Keratinocyte (primary cell): ENCODE measurements around the gene POLD2. TPM values are rescaled to one million over a fixed set of nuclear protein-coding genes. Genes with fewer than 3 reads are reported as not detected.

Experiments used
- DNase-seq: peaks from one replicate; pipeline ENCODE4 v3.0.0-alpha.2; 2011; ENCODE audit warnings: low read depth, missing footprints, low spot score
- FAIRE-seq: peaks from 2 replicates; lab custom pipeline; 2011; peaks lifted over from hg19 to GRCh38; lab: Jason Lieb, UNC
- H2AFZ ChIP-seq: 2 replicates; pipeline ENCODE4 v1.6.0; 2012; ENCODE audit warnings: low read length, control low read depth, inconsistent platforms; ENCODE audit not compliant: control insufficient read depth
- H3K27ac ChIP-seq: 2 replicates; pipeline ENCODE4 v1.5.1; 2011; ENCODE audit warnings: low read length; ENCODE audit not compliant: control insufficient read depth, insufficient read depth
- H3K27me3 ChIP-seq: 3 replicates; pipeline ENCODE4 v1.6.0; 2011; ENCODE audit warnings: low read length; ENCODE audit not compliant: control insufficient read depth, insufficient read depth; ENCODE audit errors: extremely low read depth
- H3K36me3 ChIP-seq, 2 experiments: 2 replicates in 1 of 2; 3 replicates in 1 of 2; pipeline ENCODE4 v1.5.1; 2011; ENCODE audit warnings: low read length in 2 of 2, mild to moderate bottlenecking in 1 of 2; ENCODE audit not compliant: control insufficient read depth in 2 of 2, insufficient read depth in 2 of 2; ENCODE audit errors: extremely low read depth in 1 of 2
- H3K4me1 ChIP-seq: 3 replicates; pipeline ENCODE4 v1.5.1; 2011; ENCODE audit warnings: low read length; ENCODE audit not compliant: control insufficient read depth, insufficient read depth; ENCODE audit errors: extremely low read depth
- H3K4me2 ChIP-seq: 3 replicates; pipeline ENCODE4 v1.6.0; 2011; ENCODE audit warnings: low read depth, low read length; ENCODE audit not compliant: control insufficient read depth, insufficient read depth; ENCODE audit errors: extremely low read depth
- H3K4me3 ChIP-seq, 3 experiments: fragments of 200-600 bp in 1 of 3; sonication (generic) in 1 of 3; 2 replicates in 2 of 3; 3 replicates in 1 of 3; pipeline ENCODE4 v1.5.1; 2011 to 2016; ENCODE audit warnings: low read length in 3 of 3, mild to moderate bottlenecking in 3 of 3, control low read depth in 2 of 3, inconsistent platforms in 1 of 3, low read depth in 1 of 3, mixed read lengths in 1 of 3, mixed run types in 1 of 3, moderate library complexity in 1 of 3; ENCODE audit not compliant: control insufficient read depth in 2 of 3, insufficient read depth in 2 of 3; ENCODE audit errors: extremely low read depth in 1 of 3
- H3K79me2 ChIP-seq: 2 replicates; pipeline ENCODE4 v1.6.0; 2012; ENCODE audit warnings: low read length; ENCODE audit not compliant: control insufficient read depth, insufficient read depth
- H3K9ac ChIP-seq: 3 replicates; pipeline ENCODE4 v1.6.0; 2011; ENCODE audit warnings: low read length; ENCODE audit not compliant: control insufficient read depth, insufficient read depth; ENCODE audit errors: extremely low read depth
- H3K9me1 ChIP-seq: 3 replicates; pipeline ENCODE4 v1.6.0; 2011; ENCODE audit warnings: low read length; ENCODE audit not compliant: control insufficient read depth, insufficient read depth; ENCODE audit errors: extremely low read depth
- H3K9me3 ChIP-seq: 2 replicates; pipeline ENCODE4 v1.5.1; 2012; ENCODE audit warnings: low read depth, low read length; ENCODE audit not compliant: control insufficient read depth
- H4K20me1 ChIP-seq: 3 replicates; pipeline ENCODE4 v1.6.0; 2011; ENCODE audit warnings: low read length; ENCODE audit not compliant: control insufficient read depth, insufficient read depth; ENCODE audit errors: extremely low read depth
- CTCF ChIP-seq, 3 experiments: IDR thresholded peaks in 1 of 3; conservative IDR thresholded peaks in 1 of 3; optimal IDR thresholded peaks in 1 of 3; 2 replicates in 2 of 3; 3 replicates in 1 of 3; pipeline versions ENCODE3 to v1.5.1; 2011; ENCODE audit warnings: low read length in 3 of 3, mild to moderate bottlenecking in 3 of 3, moderate library complexity in 2 of 3, control low read depth in 1 of 3, inconsistent platforms in 1 of 3; ENCODE audit not compliant: insufficient read depth in 2 of 3; ENCODE audit errors: extremely low read depth in 1 of 3
- EZH2 ChIP-seq: IDR thresholded peaks from one replicate; pipeline ENCODE4 v1.6.1; 2012; ENCODE audit warnings: inconsistent platforms, mild to moderate bottlenecking, low read length, moderate library complexity
- dilution Hi-C: fragments of 300-500 bp; cut with MboI; formaldehyde crosslinking; loops from one replicate; pipeline ENCODE4 v1.7.0; 2020; ENCODE audit warnings: low sequenced_read_pairs; ENCODE audit not compliant: extremely low pct_ligation_motif_present
- polyA plus RNA-seq, 5 experiments: library from polyadenylated mRNA; depleted of rRNA in 3 of 5; stranded (reverse) in 3 of 5; stranded (forward) in 1 of 5; unstranded in 1 of 5; fragments of >200 nt; gene quantifications; 1 replicate in 1 of 5; 2 replicates in 3 of 5; 3 replicates in 1 of 5; pipeline versions ENCODE4 v1.2.1 to v1.2.3, GENCODE V29; 2011 to 2012; ENCODE audit warnings: missing spikeins in 2 of 5, low read depth in 1 of 5, low replicate concordance in 1 of 5

POLD2 gene
- polyA plus RNA-seq, 1 donor (not counting 4 experiments of a cell fraction or from before 2014, with no cell fraction given): 158 TPM

- FAIRE-seq: no peak
- Histone ChIP-seq H3K4me3 (no peak overlapping the region), H3K27ac (no peak overlapping the region), H3K4me1 (peaks cover 3% of the 10 kb centered on the region), H2AFZ (no peak overlapping the region), H4K20me1 (no peaks in the 10 kb centered on the region), H3K9ac (no peak overlapping the region), H3K79me2 (no peaks in the 10 kb centered on the region), H3K36me3 (no peaks in the 10 kb centered on the region), H3K27me3 (peaks cover 29% of the 10 kb centered on the region), H3K9me3 (no peaks in the 10 kb centered on the region), H3K9me1 (no peaks in the 10 kb centered on the region), H3K4me2 (no peak overlapping the region)
- dilution Hi-C loops: no loop called here
- DNase-seq: no peak
- no peak for TF ChIP-seq EZH2
- no peak for TF ChIP-seq CTCF (optimal IDR thresholded peaks at IDR 0.05 in 1 of 3, IDR thresholded peaks at IDR 0.05 in 1 of 3, conservative IDR thresholded peaks at IDR 0.05 in 1 of 3; ENCODE audit: extremely low read depth in 1 of 3, insufficient read depth in 2 of 3, low read length in 3 of 3)
Measured at GRCh38 chr7:44148166-44148565, 24.8 kb upstream of the POLD2 start.

- FAIRE-seq (no peak), DNase-seq (no peak)
- no peak for TF ChIP-seq EZH2
- no peak for TF ChIP-seq CTCF (optimal IDR thresholded peaks at IDR 0.05 in 1 of 3, IDR thresholded peaks at IDR 0.05 in 1 of 3, conservative IDR thresholded peaks at IDR 0.05 in 1 of 3; ENCODE audit: extremely low read depth in 1 of 3, insufficient read depth in 2 of 3, low read length in 3 of 3)
- Histone ChIP-seq H3K9me1 (no peaks in the 10 kb centered on the region), H2AFZ (no peak overlapping the region), H3K4me3 (no peak overlapping the region), H3K27me3 (peaks cover 29% of the 10 kb centered on the region), H3K36me3 (no peaks in the 10 kb centered on the region), H4K20me1 (no peaks in the 10 kb centered on the region), H3K9me3 (no peaks in the 10 kb centered on the region), H3K79me2 (no peaks in the 10 kb centered on the region), H3K4me2 (no peak overlapping the region), H3K4me1 (peaks cover 3% of the 10 kb centered on the region), H3K9ac (no peak overlapping the region), H3K27ac (no peak overlapping the region)
- dilution Hi-C loops: no loop called here
Measured at GRCh38 chr7:44147026-44147991, 24.0 kb upstream of the POLD2 start.
